ENCODE measurements around the gene SMYD3. TPM values are rescaled to one million over a fixed set of nuclear protein-coding genes. Genes with fewer than 3 reads are reported as not detected.
"Not testable (repeated sequence)": the region's sequence is repeated elsewhere in the genome, so short reads cannot be mapped to it uniquely, and the experiment has no call there.

The SMYD3 gene
- total RNA-seq, 1 donor from 2014 or later: 34.9 TPM

DNA sequence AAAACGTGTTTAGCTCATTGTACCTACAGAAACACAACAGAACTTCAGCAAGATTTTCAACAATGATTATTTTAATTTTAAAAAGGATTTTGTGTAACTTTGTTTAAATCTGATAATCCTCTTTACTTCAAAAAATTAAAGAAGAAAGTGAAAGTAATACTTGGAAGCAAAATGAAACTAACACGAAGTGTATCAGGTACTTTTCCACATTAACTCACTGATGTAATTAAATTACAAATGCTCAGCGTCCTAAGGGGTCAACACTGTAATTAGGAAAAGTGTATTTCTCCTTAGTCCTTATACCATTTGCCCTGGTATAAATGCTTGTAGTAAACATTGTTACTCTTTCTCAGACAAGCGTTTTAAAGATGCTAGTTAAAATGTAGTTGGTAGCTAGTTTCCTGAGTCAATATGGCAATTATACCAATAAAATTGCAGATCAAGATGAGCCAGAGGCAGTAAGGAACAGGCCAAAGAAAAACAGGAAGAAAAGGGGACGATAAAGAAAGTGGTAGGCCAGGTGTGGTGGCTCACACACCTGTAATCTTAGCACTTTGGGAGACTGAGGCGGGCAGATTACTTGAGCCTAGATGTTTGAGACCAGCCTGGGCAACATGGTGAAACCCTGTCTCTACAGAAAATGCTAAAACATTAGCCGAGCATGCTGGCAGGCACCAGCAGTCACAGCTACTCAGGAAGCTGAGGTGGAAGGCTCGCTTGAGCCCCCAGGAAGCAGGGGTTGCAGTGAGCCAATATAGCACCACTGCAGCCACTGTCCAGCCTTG, 553.0 kb downstream of the SMYD3 start:
- H3K27ac Mint-ChIP-seq: peak overlapping the region; percentile 6
- H3K27me3 Mint-ChIP-seq (ENCODE audit: low read depth): no peaks in the 10 kb centered on the region
- no peak for DNase-seq (ENCODE audit: low spot score in 2 of 2, unreplicated experiment in 2 of 2)
- TF ChIP-seq CTCF (IDR thresholded peaks at IDR 0.05; ENCODE audit: unreplicated experiment): no peak
- peaks cover 11% of the 10 kb centered on the region for H3K4me1 Mint-ChIP-seq
- no peaks in the 10 kb centered on the region for H3K9me3 Mint-ChIP-seq
- H3K36me3 Mint-ChIP-seq: no peaks in the 10 kb centered on the region
- no peak overlapping the region for H3K4me3 Mint-ChIP-seq

DNA sequence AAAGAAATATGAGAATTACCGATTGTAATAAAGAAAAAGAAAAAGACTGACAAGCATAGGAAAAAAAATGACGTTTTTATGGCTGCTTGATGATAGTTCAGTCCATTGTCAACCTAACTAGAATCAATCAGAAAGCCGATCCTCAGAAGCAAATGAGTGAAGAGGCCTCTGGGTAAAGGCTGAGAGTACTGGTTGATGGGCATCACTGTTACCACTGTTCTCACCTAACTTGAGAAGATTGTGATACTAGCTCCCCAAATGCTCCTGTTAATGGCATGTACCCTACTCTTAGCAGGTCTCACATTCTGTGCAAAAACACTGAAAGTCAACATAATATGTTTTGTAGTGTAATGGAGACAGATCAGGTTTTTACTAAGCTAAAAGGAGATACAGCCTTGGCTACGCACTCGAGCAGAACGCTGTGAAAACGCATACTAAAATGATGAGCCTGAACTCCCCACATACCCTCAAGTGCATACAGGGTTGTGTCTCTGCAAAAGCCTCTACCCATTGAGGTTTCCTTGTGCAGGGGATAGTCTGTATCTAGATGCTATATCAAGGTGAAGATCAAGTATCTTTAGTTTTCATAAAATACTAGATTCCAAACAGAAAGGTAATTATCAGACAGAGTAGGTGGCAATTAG, 554.6 kb downstream of the SMYD3 start:
- Mint-ChIP-seq H3K4me1 (peaks cover 16% of the 10 kb centered on the region), H3K27me3 (ENCODE audit: low read depth) (no peaks in the 10 kb centered on the region), H3K4me3 (no peak overlapping the region), H3K36me3 (no peaks in the 10 kb centered on the region), H3K27ac (peak overlapping the region; percentile 55), H3K9me3 (no peaks in the 10 kb centered on the region)
- TF ChIP-seq CTCF (IDR thresholded peaks at IDR 0.05; ENCODE audit: unreplicated experiment): no peak
- DNase-seq (ENCODE audit: low spot score in 2 of 2, unreplicated experiment in 2 of 2): no peak

DNA sequence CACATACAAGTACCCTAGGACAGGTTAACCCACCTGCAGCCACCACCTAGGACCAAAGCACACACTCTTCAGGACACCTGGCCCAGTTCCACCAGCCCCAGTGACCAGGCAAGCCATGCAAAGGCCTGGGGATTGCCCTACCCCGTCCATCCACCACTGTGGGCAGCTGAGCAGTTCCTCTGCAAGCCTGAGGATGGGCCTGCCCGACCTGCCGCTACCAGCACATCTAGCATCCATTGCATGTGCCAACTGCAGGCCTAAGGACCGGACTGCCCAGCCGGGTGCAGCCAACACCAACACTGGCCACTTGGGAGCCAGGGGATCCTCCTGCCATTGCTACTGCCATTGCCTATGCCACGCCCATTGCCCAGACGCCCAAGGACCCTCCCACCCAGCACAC, 558.3 kb downstream of the SMYD3 start:
- no peak for TF ChIP-seq CTCF (IDR thresholded peaks at IDR 0.05; ENCODE audit: unreplicated experiment)
- Mint-ChIP-seq H3K4me1 (peaks cover 29% of the 10 kb centered on the region), H3K4me3 (no peak overlapping the region), H3K9me3 (peaks cover 16% of the 10 kb centered on the region), H3K27ac (no peak overlapping the region), H3K27me3 (ENCODE audit: low read depth) (no peaks in the 10 kb centered on the region), H3K36me3 (peaks cover 5% of the 10 kb centered on the region)
- no peak for DNase-seq (ENCODE audit: low spot score in 2 of 2, unreplicated experiment in 2 of 2)

- peaks cover 22% of the 10 kb centered on the region for H3K4me1 Mint-ChIP-seq
- peaks cover 5% of the 10 kb centered on the region for H3K36me3 Mint-ChIP-seq
- H3K27me3 Mint-ChIP-seq (ENCODE audit: low read depth): no peaks in the 10 kb centered on the region
- no peak for DNase-seq (ENCODE audit: low spot score in 2 of 2, unreplicated experiment in 2 of 2)
- no peak for TF ChIP-seq CTCF (IDR thresholded peaks at IDR 0.05; ENCODE audit: unreplicated experiment)
- H3K27ac Mint-ChIP-seq: peak overlapping the region; percentile 74
- peaks cover 17% of the 10 kb centered on the region for H3K9me3 Mint-ChIP-seq
- peak overlapping the region; percentile 4 for H3K4me3 Mint-ChIP-seq
Observed at GRCh38 chr1:245946905-245947304, 560.2 kb downstream of the SMYD3 start.

DNA sequence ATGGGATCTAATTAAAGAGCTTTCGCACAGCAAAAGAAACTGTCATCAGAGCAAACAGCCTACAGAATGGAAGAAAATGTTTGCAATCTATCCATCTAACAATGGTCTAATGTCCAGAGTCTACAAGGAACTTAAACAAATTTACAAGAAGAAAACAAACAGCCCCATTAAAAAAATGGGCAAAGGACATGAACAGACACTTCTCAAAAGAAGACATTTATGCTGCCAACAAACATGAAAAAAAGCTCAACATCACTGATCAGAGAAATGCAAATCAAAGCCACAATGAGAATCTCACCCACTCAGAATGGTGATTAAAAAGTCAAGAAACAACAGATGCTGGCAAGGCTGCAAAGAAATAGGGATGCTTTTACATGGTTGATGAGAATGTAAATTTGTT, 561.9 kb downstream of the SMYD3 start:
- H3K36me3 Mint-ChIP-seq; H3K27ac Mint-ChIP-seq; DNase-seq (ENCODE audit: low spot score in 2 of 2, unreplicated experiment in 2 of 2); H3K4me3 Mint-ChIP-seq; H3K27me3 Mint-ChIP-seq (ENCODE audit: low read depth): not testable (repeated sequence)
- peaks cover 24% of the 10 kb centered on the region for H3K4me1 Mint-ChIP-seq
- peaks cover 22% of the 10 kb centered on the region for H3K9me3 Mint-ChIP-seq

DNA sequence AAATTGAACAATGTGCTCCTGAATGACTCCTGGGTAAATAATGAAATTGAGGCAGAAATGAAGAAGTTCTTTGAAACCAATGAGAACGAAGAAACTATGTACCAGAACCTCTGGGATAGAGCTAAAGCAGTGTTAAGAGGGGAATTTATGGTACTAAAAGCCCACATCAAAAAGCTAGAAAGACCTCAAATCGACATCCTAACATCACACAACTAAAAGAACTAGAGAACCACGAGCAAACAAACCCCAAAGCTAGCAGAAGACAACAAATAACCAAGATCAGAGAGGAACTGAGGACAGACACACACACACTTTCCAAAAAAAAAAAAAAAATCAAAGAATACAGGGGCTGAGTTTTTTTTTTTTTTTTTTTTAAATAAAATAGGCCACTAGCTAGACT, 564.2 kb downstream of the SMYD3 start:
- H3K27me3 Mint-ChIP-seq (ENCODE audit: low read depth): no peaks in the 10 kb centered on the region
- peaks cover 35% of the 10 kb centered on the region for H3K4me1 Mint-ChIP-seq
- peaks cover 22% of the 10 kb centered on the region for H3K9me3 Mint-ChIP-seq
- no peak for DNase-seq (ENCODE audit: low spot score in 2 of 2, unreplicated experiment in 2 of 2)
- no peak overlapping the region for H3K4me3 Mint-ChIP-seq
- no peak overlapping the region for H3K27ac Mint-ChIP-seq
- peaks cover 5% of the 10 kb centered on the region for H3K36me3 Mint-ChIP-seq
- TF ChIP-seq CTCF (IDR thresholded peaks at IDR 0.05; ENCODE audit: unreplicated experiment): no peak

DNA sequence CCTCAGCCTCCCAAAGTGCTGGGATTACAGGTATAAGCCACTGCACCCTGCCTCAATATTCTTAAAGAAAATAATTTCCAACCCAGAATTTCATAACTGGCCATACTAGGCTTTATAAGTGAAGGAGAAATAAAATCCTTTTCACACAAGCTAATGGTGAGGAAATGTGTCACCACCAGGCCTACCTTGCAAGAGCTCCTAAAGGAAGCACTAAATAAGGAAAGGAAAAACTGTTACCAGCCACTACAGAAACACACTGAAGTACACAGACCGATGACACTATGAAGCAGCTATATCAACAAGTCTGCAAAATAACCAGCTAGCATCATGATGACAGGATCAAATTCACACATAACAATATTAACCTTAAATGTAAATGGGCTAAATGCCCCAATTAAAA, 565.3 kb downstream of the SMYD3 start:
- not testable (repeated sequence) for H3K27me3 Mint-ChIP-seq (ENCODE audit: low read depth); H3K4me3 Mint-ChIP-seq; H3K27ac Mint-ChIP-seq; DNase-seq (ENCODE audit: low spot score in 2 of 2, unreplicated experiment in 2 of 2); H3K36me3 Mint-ChIP-seq
- Mint-ChIP-seq H3K9me3 (peaks cover 22% of the 10 kb centered on the region), H3K4me1 (peaks cover 35% of the 10 kb centered on the region)

Measured in mesothelial cell of epicardium (in vitro differentiated cells).